Bone marrow (tissue), 2 donors: ENCODE measurements around the gene HERC6.
"Not testable (repeated sequence)": the region's sequence is repeated elsewhere in the genome, so short reads cannot be mapped to it uniquely, and the experiment has no call there.

Source experiments
- DNase-seq, 2 donors: peaks; one replicate each; lab custom pipeline; 2025; lab: John Stamatoyannopoulos, UW

The HERC6 gene

GRCh38 chr4:88390128-88390527 lies 11.5 kb downstream of the HERC6 start:
- DNase-seq: no peak

DNA sequence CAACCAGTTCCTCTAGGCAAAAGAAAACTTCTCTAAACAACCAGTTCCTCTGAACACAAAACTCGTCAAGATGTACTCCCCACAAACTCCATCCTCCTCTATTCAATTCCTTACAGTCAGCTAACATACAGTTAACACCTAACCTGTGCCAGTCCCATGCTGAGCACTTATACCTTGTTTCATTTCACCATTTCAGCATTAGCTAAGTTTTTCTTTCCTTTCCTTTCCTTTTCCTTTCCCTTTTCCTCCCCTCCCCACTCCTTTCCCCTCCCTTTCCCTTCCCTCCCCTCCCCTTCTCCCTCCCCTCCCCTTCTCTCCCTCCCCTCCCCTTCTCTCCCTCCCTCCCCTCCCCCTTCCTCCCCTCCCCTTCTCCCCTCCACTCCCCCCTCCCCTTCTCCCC lies 13.1 kb downstream of the HERC6 start:
- DNase-seq: no peak

DNA sequence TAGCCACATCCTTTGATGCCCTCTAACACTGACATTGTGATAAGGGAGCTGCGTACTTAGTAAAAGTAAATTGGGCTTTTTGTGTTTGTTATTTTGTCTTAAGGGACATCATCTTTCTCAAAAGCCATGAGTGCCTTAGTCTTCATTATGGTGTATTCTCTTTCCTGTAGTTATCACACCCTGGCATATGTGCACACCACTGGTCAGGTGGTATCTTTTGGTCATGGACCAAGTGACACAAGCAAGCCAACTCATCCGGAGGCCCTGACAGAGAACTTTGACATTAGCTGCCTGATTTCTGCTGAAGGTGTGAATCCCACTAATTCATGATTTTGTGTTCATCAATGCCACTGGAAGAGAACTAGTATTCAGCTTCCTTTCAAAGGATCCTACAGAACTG lies 18.0 kb downstream of the HERC6 start:
- no peak for DNase-seq

GRCh38 chr4:88398381-88398780 lies 19.7 kb downstream of the HERC6 start:
- no peak for DNase-seq

DNA sequence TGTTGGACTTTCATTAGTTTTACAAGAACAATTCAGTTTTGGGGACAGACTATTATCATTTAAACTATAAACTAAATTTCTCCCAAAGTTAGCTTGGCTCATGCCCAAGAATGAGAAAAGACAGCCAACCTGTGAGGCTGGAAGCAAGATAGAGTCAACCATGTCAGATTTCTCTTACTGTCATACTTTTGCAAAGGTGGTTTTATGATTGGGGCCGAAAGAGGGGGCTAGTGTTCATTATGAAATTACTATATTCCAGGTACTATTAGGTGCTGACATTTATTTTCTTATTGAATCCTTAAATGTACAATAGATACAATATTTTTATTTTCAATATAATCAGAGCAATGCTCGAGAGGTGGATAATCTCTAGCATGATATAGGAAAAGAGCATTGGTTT lies 30.6 kb downstream of the HERC6 start:
- DNase-seq: no peak

GRCh38 chr4:88409789-88410188 lies 31.1 kb downstream of the HERC6 start:
- no peak for DNase-seq

- DNase-seq: no peak
Observed at GRCh38 chr4:88411491-88412096, 32.9 kb downstream of the HERC6 start.

GRCh38 chr4:88413801-88414200 lies 35.1 kb downstream of the HERC6 start:
- no peak for DNase-seq

GRCh38 chr4:88414755-88415154 lies 36.1 kb downstream of the HERC6 start:
- DNase-seq: no peak

DNA sequence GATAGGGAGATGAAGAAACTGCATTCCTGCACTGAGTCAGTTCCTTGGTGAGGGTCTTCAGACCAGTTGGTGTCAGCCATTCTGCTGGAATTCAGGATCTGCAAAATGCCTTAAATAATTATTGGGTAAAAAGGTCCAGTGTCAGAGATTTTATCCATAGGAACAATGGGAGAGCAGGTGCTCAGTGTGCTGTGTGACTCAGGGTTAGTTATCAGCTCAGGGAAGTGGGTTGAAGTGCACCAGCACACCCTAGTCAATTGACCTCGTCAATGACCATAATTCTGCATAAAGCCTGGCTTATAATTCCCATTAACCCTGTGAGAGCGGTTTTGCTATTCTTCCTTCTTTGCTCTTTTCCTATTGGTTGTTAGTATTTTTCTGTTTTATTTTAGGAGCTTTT lies 37.3 kb downstream of the HERC6 start:
- no peak for DNase-seq

DNA sequence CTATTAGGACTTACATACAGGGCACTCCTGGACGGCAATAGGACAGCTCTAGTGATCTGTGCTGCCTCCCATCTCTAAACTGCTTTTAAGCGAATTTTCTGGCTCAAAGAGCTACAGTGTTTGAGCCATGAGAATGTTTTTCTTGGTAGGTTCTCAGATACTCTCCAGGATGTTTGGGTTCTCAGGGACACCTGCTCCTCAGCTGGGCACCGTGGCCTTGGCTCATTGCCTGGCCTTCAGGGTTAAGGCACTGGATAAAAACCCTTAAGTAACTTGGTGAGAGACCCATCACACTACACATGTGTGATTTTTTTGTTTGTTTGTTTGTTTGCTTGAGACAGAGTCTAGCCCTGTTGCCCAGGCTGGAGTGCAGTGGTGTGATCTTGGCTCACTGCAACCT lies 39.8 kb downstream of the HERC6 start:
- no peak for DNase-seq

GRCh38 chr4:88419874-88420273 lies 41.2 kb downstream of the HERC6 start:
- DNase-seq: no peak

GRCh38 chr4:88420844-88421243 lies 42.2 kb downstream of the HERC6 start:
- no peak for DNase-seq

DNA sequence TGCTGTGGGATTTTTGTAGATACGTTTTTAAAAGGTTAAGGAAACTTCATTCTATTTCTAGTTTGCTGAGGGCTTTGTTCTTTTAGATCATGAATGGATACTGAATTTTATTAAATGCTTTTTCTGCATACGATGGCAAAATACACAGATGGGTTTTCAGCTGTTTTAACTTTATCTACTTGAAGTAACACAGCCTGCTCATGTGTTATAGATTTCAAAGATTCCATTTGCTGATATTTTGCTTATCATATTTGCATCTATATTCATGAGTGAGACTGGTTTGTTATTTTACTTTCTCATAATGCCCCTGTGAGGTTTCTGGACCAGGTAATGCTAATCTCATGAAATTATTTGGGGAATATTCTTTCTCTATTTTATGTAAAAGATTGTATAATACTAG lies 43.8 kb downstream of the HERC6 start:
- DNase-seq: no peak

- no peak for DNase-seq
Observed at GRCh38 chr4:88429401-88429800, 50.7 kb downstream of the HERC6 start.

DNA sequence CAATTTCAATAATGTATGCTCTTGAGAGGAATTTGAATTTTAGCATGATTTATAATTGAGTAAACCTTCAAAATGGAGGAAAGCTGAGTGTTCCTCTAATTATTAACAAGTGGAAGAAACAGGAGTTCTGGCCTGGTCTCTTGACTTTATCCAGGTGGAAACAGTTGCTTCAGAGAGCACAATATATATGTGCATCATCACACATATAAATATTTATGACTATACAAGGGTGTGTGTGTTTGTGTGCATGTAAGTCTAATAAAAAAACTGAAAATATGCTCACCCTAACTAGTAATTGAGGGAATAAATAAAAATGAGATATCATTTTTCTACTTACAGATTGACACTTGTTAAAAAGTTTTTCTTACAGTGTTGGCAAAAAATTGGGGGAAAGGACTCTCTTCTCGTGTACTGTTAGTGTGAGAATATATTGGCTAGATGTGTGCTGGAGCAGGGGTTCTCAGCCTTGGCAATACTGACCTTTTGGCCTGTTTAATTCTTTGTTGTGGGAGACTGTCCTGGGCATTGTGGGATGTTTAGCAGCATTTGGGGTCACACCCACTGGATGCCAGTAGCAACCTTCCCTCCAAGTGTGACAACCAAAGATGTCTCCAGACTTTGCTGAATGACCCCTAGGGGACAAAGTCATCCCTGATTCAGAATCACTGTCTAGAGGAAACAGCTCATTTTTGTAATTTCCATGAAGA lies 57.5 kb downstream of the HERC6 start:
- no peak for DNase-seq

DNA sequence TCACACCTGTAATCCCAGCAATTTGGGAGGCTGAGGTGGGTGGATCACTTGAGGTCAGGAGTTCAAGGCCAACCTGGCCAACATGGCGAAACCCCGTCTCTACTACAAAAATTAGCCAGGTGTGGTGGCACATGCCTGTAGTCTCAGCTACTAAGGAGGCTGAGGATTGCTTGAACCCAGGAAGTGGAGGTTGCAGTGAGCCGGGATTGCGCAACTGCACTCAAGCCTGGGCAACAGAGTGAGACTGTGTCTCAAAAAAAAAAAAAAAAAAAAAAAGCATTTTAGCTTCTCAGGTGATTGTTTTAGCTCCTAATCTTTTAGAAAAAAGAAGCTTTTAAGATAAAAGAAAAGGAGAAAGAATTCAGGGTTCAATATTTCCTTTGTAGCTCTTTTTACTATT lies 59.2 kb downstream of the HERC6 start:
- not testable (repeated sequence) for DNase-seq

GRCh38 chr4:88439161-88439760 lies 60.6 kb downstream of the HERC6 start:
- DNase-seq: no peak

- DNase-seq: no peak
Observed at GRCh38 chr4:88440146-88440545, 61.5 kb downstream of the HERC6 start.

- no peak for DNase-seq
Observed at GRCh38 chr4:88441696-88442095, 63.0 kb downstream of the HERC6 start.

DNA sequence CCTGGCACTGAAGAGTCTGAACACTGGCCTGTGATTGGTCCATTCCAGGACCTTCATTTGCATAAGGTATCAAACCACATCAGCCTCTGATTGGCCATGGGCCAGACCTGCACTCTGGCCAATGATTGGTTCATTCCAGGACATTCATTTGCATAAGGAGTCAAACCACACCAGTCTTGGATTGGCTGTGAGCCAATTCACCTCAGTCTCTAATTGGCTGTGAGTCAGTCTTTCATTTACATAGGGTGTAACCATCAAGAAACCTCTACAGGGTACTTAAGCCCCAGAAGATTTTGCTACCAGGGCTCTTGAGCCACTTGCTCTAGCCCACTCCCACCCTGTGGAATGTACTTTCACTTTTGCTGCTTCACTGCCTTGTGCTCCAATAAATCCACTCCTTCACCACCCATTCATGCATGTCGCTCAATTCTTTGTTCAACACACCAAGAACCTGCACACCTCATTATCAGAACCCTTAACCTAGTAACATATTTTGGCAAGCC lies 64.1 kb downstream of the HERC6 start:
- DNase-seq: no peak

DNA sequence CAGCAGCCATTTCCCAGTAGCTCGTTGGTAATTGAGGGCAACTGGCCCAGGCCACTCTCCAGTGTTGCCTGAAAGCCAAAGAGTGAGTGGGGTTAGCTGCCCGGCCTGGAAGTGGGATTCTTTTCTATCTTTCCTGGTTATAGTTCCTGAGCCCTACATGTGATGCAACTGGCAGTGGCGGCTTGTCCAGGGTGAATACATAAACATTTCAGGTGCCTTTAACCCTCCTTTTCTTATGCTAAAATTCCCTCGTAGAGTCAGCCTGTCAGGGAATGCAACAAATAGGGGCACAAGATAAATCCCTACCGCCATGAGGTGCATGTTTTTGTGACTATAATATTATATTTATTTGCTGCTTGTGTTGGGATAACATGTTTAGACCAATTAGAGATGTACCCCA lies 64.8 kb downstream of the HERC6 start:
- DNase-seq: no peak

DNA sequence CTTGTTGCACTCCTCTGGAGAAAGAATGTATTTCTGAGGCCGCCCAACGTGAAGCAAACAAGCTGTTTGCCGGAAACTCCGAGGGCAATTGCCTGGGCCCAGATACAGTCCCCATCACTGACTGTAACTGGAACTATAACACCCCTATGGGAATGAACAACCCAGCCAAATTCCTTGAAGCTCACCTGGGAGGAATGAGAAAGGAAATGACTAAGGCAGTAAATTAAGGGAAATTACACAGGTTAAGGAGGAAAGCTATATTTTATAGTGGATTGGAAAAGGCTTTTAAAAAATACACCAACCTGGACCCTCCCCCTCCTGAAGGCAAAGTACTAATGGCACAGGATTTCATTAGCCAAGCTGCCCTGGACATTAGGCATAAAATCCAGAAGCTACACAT lies 66.6 kb downstream of the HERC6 start:
- no peak for DNase-seq

DNA sequence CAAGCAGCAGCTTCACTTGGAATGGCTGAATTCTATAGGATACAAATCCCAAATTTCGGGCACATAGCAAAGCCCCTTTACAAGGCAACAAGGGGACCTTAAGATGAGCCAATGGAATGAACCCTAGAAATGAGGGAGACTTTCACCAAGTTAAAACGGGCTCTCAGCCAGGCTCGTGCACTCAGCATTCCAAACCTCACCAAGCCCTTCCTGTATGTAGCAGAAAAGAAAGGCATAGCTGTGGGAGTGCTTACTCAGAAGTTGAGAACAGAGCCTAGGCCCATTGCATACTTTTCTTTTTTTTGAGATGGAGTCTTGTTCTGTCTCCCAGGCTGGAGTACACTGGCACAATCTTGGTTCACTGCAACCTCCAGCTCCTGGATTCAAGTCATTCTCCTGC lies 67.5 kb downstream of the HERC6 start:
- no peak for DNase-seq
